ENCODE measurements around the gene STX1B. TPM values are rescaled to one million over a fixed set of nuclear protein-coding genes. Genes with fewer than 3 reads are reported as not detected.

STX1B gene
- total RNA-seq, 1 donor, result 2.1 TPM

GRCh38 chr16:30996324-30996984, 14.0 kb downstream of the STX1B start:
- DNase-seq (ENCODE audit: low read depth), result peak; percentile 48
- TF ChIP-seq, protein P1, sequence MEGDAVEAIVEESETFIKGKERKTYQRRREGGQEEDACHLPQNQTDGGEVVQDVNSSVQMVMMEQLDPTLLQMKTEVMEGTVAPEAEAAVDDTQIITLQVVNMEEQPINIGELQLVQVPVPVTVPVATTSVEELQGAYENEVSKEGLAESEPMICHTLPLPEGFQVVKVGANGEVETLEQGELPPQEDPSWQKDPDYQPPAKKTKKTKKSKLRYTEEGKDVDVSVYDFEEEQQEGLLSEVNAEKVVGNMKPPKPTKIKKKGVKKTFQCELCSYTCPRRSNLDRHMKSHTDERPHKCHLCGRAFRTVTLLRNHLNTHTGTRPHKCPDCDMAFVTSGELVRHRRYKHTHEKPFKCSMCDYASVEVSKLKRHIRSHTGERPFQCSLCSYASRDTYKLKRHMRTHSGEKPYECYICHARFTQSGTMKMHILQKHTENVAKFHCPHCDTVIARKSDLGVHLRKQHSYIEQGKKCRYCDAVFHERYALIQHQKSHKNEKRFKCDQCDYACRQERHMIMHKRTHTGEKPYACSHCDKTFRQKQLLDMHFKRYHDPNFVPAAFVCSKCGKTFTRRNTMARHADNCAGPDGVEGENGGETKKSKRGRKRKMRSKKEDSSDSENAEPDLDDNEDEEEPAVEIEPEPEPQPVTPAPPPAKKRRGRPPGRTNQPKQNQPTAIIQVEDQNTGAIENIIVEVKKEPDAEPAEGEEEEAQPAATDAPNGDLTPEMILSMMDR (IDR thresholded peaks at IDR 0.05; ENCODE audit: insufficient read depth, low read length), result no peak
- peak overlapping the region; percentile 71 for H3K4me3 ChIP-seq (ENCODE audit: low read depth, low read length)

GRCh38 chr16:30995927-30996323, 14.5 kb downstream of the STX1B start:
- no peak for DNase-seq (ENCODE audit: low read depth)
- peak overlapping the region; percentile 71 for H3K4me3 ChIP-seq (ENCODE audit: low read depth, low read length)
- TF ChIP-seq, protein P1 (IDR thresholded peaks at IDR 0.05; ENCODE audit: insufficient read depth, low read length), result no peak

DNA sequence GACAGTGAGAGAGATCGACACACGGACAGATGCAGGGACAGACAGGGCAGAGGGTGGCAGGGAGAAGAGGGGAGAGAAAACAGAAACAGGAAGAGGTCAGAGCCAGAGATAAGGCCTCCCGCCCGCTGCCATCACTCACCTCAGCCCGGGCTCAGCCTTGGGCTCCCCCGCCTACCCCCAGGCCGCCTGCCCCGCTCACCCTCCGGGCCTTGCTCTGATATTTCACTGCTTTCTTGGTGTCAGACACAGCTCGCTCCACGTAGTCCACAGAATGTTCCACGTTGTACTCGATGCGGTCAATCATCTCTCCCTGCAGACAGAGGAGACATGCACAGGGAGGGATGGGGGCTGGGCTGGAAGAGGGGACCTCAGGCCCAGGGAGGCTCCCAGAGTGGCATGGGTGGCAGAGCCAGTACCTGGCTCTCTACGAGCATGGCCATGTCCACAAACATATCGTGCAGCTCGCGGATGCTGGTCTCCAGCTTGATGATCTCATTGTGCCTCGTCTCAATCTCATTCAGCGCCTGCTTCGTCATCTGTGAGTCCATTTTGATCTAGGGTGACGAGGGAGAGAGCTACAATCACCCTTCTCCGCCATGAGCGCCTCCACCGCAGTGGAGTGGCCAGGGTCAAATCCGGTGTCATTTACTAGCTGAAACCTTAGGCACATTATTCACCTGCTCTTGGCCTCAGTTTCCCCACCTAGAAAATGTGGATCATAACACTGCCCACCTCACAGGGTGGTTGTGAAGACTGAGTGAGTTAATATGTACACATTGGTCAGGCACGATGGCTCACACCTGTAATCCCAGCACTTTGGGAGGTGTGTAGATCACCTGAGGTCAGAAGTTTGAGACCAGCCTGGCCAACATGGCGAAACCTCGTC, 17.3 kb downstream of the STX1B start:
- TF ChIP-seq, protein P1 (IDR thresholded peaks at IDR 0.05; ENCODE audit: insufficient read depth, low read length), result no peak
- no peak overlapping the region for H3K4me3 ChIP-seq (ENCODE audit: low read depth, low read length)
- DNase-seq (ENCODE audit: low read depth), result no peak

DNA sequence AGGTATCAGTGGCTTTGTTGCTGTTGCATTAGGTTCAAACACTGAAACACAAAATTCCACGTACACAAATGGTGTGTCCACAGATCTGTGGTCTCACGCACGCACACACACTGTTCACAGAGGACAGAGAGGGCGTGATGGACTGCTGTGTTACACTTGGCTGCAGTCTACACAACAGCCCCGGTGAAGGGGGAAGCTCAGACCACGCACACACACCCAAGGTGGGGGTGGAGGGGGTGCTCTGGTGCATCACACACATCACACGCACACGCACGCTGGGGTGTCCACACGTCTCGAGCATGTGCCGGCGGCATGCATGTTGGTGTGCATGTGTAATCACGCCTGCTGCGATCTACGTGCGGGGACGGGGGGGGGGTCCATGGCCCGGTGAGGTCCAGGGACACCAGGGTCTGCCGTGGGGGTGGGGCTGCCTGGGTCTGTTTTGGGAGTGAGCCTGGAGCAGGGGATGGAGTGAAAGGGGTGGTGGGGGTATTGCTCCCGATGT, 18.1 kb downstream of the STX1B start:
- TF ChIP-seq, protein P1 (IDR thresholded peaks at IDR 0.05; ENCODE audit: insufficient read depth, low read length), result no peak
- no peak for DNase-seq (ENCODE audit: low read depth)
- no peak overlapping the region for H3K4me3 ChIP-seq (ENCODE audit: low read depth, low read length)

DNA sequence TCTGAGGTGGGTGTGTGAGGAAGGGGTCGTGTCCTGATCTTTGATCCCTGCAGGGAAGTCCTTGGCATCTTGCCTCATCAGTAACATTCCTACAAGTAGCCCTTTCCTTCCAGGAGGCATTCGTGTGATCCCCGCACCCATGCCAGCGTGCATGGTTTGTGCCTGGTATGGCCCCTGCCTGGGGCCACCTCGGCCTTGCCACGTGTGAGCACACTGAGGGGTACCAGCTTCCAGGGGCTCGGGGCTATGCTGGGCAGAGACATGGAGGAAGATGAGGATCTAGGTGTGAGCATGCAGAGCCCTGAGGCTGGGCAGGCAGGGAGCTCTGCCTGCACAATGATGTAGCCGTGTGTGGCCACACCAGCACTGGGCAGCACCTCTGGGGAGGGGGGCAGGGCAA, 19.4 kb downstream of the STX1B start:
- no peak for DNase-seq (ENCODE audit: low read depth)
- TF ChIP-seq, protein P1 (IDR thresholded peaks at IDR 0.05; ENCODE audit: insufficient read depth, low read length), result no peak

GRCh38 chr16:30990105-30990504, 20.3 kb downstream of the STX1B start:
- no peak for DNase-seq (ENCODE audit: low read depth)
- TF ChIP-seq, protein P1 (IDR thresholded peaks at IDR 0.05; ENCODE audit: insufficient read depth, low read length), result no peak
- H3K4me3 ChIP-seq (ENCODE audit: low read depth, low read length), result no peak overlapping the region

More for the DNA sequence above, 19.4 kb downstream of the STX1B start:
- H3K4me3 ChIP-seq (ENCODE audit: low read depth, low read length), result no peak overlapping the region
